ENCODE measurements around the gene XPO6.

DNA sequence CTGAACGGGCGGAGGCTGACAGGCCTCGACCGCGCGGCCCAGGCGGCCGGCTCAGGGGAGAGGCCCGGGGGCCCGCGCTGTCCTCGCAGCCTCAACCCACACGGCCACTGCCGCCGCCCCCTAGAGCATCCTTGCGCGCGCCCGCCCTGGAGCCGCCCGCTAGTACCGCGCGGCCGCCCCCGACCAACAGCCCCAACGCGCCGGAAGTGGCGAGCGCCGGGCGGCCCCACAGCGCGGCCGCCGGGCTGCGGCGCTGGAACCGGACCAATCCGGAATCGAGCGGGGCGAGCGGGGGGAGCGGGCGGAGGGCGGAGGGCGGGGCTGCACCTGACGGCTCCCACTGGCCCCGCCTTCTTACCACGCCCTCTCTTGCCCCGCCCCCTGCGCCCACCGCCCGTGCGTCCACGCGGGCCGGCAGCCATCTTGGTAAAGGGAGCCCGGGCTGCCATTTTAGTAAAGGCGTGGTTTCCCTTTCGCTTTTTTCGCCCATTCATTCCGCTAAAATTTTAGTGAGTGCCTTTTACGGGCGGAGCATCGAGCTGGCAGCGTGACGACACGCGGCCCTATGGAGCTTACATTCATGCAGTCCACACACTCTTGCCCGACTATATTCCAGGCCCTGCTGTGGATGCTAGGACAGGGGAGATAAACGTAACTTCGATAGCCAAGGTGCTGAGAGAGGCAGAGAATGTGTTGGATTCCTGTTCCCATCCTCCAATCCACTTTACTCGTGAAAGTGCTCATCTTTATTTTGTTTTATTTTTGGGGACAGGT is at the start of gene XPO6:
- TF ChIP-seq, protein P1, sequence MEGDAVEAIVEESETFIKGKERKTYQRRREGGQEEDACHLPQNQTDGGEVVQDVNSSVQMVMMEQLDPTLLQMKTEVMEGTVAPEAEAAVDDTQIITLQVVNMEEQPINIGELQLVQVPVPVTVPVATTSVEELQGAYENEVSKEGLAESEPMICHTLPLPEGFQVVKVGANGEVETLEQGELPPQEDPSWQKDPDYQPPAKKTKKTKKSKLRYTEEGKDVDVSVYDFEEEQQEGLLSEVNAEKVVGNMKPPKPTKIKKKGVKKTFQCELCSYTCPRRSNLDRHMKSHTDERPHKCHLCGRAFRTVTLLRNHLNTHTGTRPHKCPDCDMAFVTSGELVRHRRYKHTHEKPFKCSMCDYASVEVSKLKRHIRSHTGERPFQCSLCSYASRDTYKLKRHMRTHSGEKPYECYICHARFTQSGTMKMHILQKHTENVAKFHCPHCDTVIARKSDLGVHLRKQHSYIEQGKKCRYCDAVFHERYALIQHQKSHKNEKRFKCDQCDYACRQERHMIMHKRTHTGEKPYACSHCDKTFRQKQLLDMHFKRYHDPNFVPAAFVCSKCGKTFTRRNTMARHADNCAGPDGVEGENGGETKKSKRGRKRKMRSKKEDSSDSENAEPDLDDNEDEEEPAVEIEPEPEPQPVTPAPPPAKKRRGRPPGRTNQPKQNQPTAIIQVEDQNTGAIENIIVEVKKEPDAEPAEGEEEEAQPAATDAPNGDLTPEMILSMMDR (IDR thresholded peaks at IDR 0.05): no peak
- TF ChIP-seq ZFX (IDR thresholded peaks at IDR 0.05; ENCODE audit: borderline replicate concordance): no peak

All from 22Rv1 (cell line).